B cell (primary cell): Measurements from ENCODE around the gene PDE6H. TPM values are rescaled to one million over a fixed set of nuclear protein-coding genes. Genes with fewer than 3 reads are reported as not detected.

ENCODE experiments used
- ATAC-seq: fragments of 200-7000 bp; cut with Tn5 transposase; one replicate; pipeline ENCODE4 v1.10.0; 2021; ENCODE audit warnings: low read depth, mild to moderate bottlenecking, moderate number of reproducible peaks, moderate library complexity
- CTCF ChIA-PET: fragments of 350-600 bp; sonication (Branson Sonifier 250); formaldehyde crosslinking; loops from one replicate; lab custom pipeline; 2021; ENCODE audit warnings: antibody characterized with exemption, inconsistent platforms; lab: Charles Lee
- POLR2A ChIA-PET: fragments of 350-600 bp; sonication (Branson Sonifier 250); formaldehyde crosslinking; loops from one replicate; lab custom pipeline; 2021; ENCODE audit warnings: antibody characterized with exemption; lab: Charles Lee
- DNase-seq: peaks from one replicate; pipeline ENCODE4 v3.0.0; 2013
- H2AFZ ChIP-seq: 2 replicates; pipeline ENCODE4 v1.6.1; 2012; ENCODE audit warnings: mild to moderate bottlenecking, low read depth, low read length; ENCODE audit not compliant: insufficient read depth, poor library complexity, severe bottlenecking
- H3K27ac ChIP-seq, 2 donors: 1 replicate in 1 of 2; 2 replicates in 1 of 2; pipeline ENCODE4 v1.5.1; 2012 to 2013; ENCODE audit warnings: low read length in 2 of 2, mild to moderate bottlenecking in 2 of 2, moderate library complexity in 1 of 2
- H3K27me3 ChIP-seq, 4 experiments: fragments of 200-600 bp in 1 of 4; sonication (generic) in 1 of 4; replicated peaks in 1 of 4; 1 replicate in 2 of 4; 2 replicates in 2 of 4; pipeline versions ENCODE4 v1.6.1 to v1.7.0; 2013 to 2016; ENCODE audit warnings: low read length in 3 of 4, mild to moderate bottlenecking in 2 of 4, mixed read lengths in 1 of 4, moderate library complexity in 1 of 4; ENCODE audit not compliant: insufficient read depth in 4 of 4, control insufficient read depth in 3 of 4; ENCODE audit errors: control extremely low read depth in 1 of 4
- H3K36me3 ChIP-seq, 2 experiments: replicated peaks in 1 of 2; 1 replicate in 1 of 2; 2 replicates in 1 of 2; pipeline versions ENCODE4 v1.6.1 to v1.7.1; 2013; ENCODE audit warnings: low read length in 1 of 2; ENCODE audit not compliant: insufficient read depth in 2 of 2, control insufficient read depth in 1 of 2; ENCODE audit errors: control extremely low read depth in 1 of 2, extremely low read depth in 1 of 2
- H3K4me1 ChIP-seq, 2 donors: fragments of 200-600 bp in 1 of 2; sonication (generic) in 1 of 2; 1 replicate in 1 of 2; 2 replicates in 1 of 2; pipeline versions ENCODE4 v1.5.1 to v1.6.1; 2013 to 2017; ENCODE audit warnings: low read length in 2 of 2; ENCODE audit not compliant: control insufficient read depth in 2 of 2, insufficient read depth in 2 of 2
- H3K4me2 ChIP-seq: replicated peaks from 2 replicates; pipeline ENCODE3; 2012; ENCODE audit warnings: mild to moderate bottlenecking, low read depth, low read length; ENCODE audit not compliant: poor library complexity, severe bottlenecking
- H3K4me3 ChIP-seq, 5 experiments: fragments of 200-600 bp in 1 of 5; sonication (generic) in 1 of 5; 1 replicate in 3 of 5; 2 replicates in 2 of 5; pipeline versions ENCODE4 v1.5.1 to v1.7.0; 2011 to 2016; ENCODE audit warnings: low read length in 4 of 5, mild to moderate bottlenecking in 4 of 5, low read depth in 2 of 5, control low read depth in 1 of 5, moderate library complexity in 1 of 5; ENCODE audit not compliant: insufficient read depth in 1 of 5; ENCODE audit errors: control extremely low read depth in 1 of 5, extremely low read depth in 1 of 5
- H3K79me2 ChIP-seq: fragments of 200-600 bp; sonication (generic); one replicate; pipeline ENCODE4 v1.6.0; 2016; ENCODE audit warnings: low read length; ENCODE audit not compliant: control insufficient read depth, insufficient read depth
- H3K9ac ChIP-seq: fragments of 200-600 bp; sonication (generic); 2 replicates; pipeline ENCODE4 v1.6.1; 2017; ENCODE audit warnings: mild to moderate bottlenecking, low read length, moderate library complexity
- H3K9me3 ChIP-seq, 3 donors: one replicate each; pipeline versions ENCODE4 v1.6.1 to v1.7.1; 2013; ENCODE audit warnings: low read length in 2 of 3; ENCODE audit not compliant: control insufficient read depth in 2 of 3, insufficient read depth in 1 of 3; ENCODE audit errors: control extremely low read depth in 1 of 3
- H4K20me1 ChIP-seq: 2 replicates; pipeline ENCODE4 v1.6.0; 2012; ENCODE audit warnings: mild to moderate bottlenecking, low read length; ENCODE audit not compliant: insufficient read depth, control insufficient read depth, poor library complexity, severe bottlenecking
- H3K27ac Mint-ChIP-seq: one replicate; pipeline ENCODE4 v1.8.0; 2021; ENCODE audit warnings: mixed read lengths
- H3K27me3 Mint-ChIP-seq: one replicate; pipeline ENCODE4 v1.8.0; 2021; ENCODE audit warnings: mixed read lengths
- H3K4me1 Mint-ChIP-seq: one replicate; pipeline ENCODE4 v1.8.0; 2021; ENCODE audit warnings: mixed read lengths
- H3K4me3 Mint-ChIP-seq: one replicate; pipeline ENCODE4 v1.8.0; 2021; ENCODE audit warnings: mixed read lengths
- H3K9me3 Mint-ChIP-seq: one replicate; pipeline ENCODE4 v1.8.0; 2022; ENCODE audit warnings: mixed read lengths; ENCODE audit not compliant: insufficient read depth
- EZH2 ChIP-seq: IDR thresholded peaks from 2 replicates; pipeline ENCODE4 v1.6.1; 2012; ENCODE audit warnings: borderline replicate concordance, low read depth, mild to moderate bottlenecking, moderate library complexity, low read length; ENCODE audit not compliant: insufficient read depth, poor library complexity, severe bottlenecking
- WGBS: methylation state at CpG from one replicate; pipeline ENCODE4 v1.1.5; 2013; ENCODE audit warnings: missing lambda C conversion rate; ENCODE audit not compliant: insufficient coverage; 5-methylcytosine and 5-hydroxymethylcytosine counted together
- intact Hi-C: fragments of 100-400 bp; cut with micrococcal nuclease; formaldehyde crosslinking; loops from one replicate; pipeline ENCODE4 v1.10.0; 2022
- polyA plus RNA-seq: library from polyadenylated mRNA; depleted of rRNA; stranded (reverse); fragments of >200 nt; gene quantifications from 2 replicates; pipeline ENCODE4 v1.2.3, GENCODE V29; 2012
- total RNA-seq, 2 donors: library from RNA; stranded (reverse); fragments of 120-200 nt in 1 of 2; gene quantifications; 1 replicate in 1 of 2; 2 replicates in 1 of 2; pipeline versions ENCODE4 v1.2.3 to v1.2.4, GENCODE V29; 2013 to 2022
- TF ChIP-seq, protein P1 (sequence below): fragments of 200-600 bp; IDR thresholded peaks from one replicate; pipeline ENCODE4 v1.8.0; 2022; ENCODE audit warnings: antibody characterized with exemption, mild to moderate bottlenecking

PDE6H gene
- total and polyA plus RNA-seq, 2 donors (not counting 1 experiment from before 2014, with no cell fraction given): not detected

- Mint-ChIP-seq H3K27ac (no peak overlapping the region), H3K4me3 (no peak overlapping the region), H3K9me3 (no peaks in the 10 kb centered on the region), H3K27me3 (no peaks in the 10 kb centered on the region), H3K4me1 (peaks cover 4% of the 10 kb centered on the region)
- H3K9me3 ChIP-seq: no peaks in the 10 kb centered on the region
- no peaks in the 10 kb centered on the region for H3K79me2 ChIP-seq
- H2AFZ ChIP-seq: no peak overlapping the region
- ATAC-seq (no peak), DNase-seq (no peak)
- H3K4me3 ChIP-seq: no peak overlapping the region
- H3K27me3 ChIP-seq: no peaks in the 10 kb centered on the region
- no peak overlapping the region for H3K27ac ChIP-seq
- no peaks in the 10 kb centered on the region for H3K4me1 ChIP-seq
- no peak overlapping the region for H3K9ac ChIP-seq
- no peaks in the 10 kb centered on the region for H4K20me1 ChIP-seq
- CTCF ChIA-PET: interaction anchor here (1.0 to 1.6 kb wide), 3 partner anchors 9 to 83 kb away, joined by 3 to 5 read pairs (median 4); partner anchors contain the start of gene ERP27
- TF ChIP-seq, protein P1, sequence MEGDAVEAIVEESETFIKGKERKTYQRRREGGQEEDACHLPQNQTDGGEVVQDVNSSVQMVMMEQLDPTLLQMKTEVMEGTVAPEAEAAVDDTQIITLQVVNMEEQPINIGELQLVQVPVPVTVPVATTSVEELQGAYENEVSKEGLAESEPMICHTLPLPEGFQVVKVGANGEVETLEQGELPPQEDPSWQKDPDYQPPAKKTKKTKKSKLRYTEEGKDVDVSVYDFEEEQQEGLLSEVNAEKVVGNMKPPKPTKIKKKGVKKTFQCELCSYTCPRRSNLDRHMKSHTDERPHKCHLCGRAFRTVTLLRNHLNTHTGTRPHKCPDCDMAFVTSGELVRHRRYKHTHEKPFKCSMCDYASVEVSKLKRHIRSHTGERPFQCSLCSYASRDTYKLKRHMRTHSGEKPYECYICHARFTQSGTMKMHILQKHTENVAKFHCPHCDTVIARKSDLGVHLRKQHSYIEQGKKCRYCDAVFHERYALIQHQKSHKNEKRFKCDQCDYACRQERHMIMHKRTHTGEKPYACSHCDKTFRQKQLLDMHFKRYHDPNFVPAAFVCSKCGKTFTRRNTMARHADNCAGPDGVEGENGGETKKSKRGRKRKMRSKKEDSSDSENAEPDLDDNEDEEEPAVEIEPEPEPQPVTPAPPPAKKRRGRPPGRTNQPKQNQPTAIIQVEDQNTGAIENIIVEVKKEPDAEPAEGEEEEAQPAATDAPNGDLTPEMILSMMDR: no peak
- no peak for TF ChIP-seq EZH2
- H3K36me3 ChIP-seq: peaks cover 10 to 26% of the 10 kb centered on the region in 2 experiments
- H3K4me2 ChIP-seq: no peak overlapping the region
- intact Hi-C loops: no loop called here
- WGBS: 92% methylated on average over 2 of the region's 4 CpGs
- POLR2A ChIA-PET: no interaction called here
These were observed 43.9 kb upstream of the PDE6H start for GRCh38 chr12:14928931-14929330.

- CTCF ChIA-PET: interaction anchor here (1.2 to 2.0 kb wide), 4 partner anchors 65 to 84 kb away, joined by 4 to 7 read pairs (median 6); no protein-coding TSS in a partner anchor
- POLR2A ChIA-PET: no interaction called here
These were observed 42.5 kb upstream of the PDE6H start for GRCh38 chr12:14930299-14930698.

More at GRCh38 chr12:14930299-14930698, 42.5 kb upstream of the PDE6H start:
- Histone ChIP-seq H3K4me2 (no peak overlapping the region), H3K79me2 (no peaks in the 10 kb centered on the region), H2AFZ (no peak overlapping the region), H3K9ac (no peak overlapping the region), H3K27me3 (no peaks in the 10 kb centered on the region), H3K4me1 (no peaks in the 10 kb centered on the region), H3K4me3 (no peak overlapping the region), H4K20me1 (no peaks in the 10 kb centered on the region), H3K9me3 (no peaks in the 10 kb centered on the region), H3K27ac (no peak overlapping the region), H3K36me3 (peaks cover 19 to 38% of the 10 kb centered on the region in 2 experiments)
- peaks cover 4% of the 10 kb centered on the region for H3K4me1 Mint-ChIP-seq
- H3K4me3 Mint-ChIP-seq: no peak overlapping the region
- DNase-seq (no peak), ATAC-seq (no peak)
- H3K9me3 Mint-ChIP-seq: no peaks in the 10 kb centered on the region
- H3K27me3 Mint-ChIP-seq: no peaks in the 10 kb centered on the region
- TF ChIP-seq, protein P1: no peak
- no peak for TF ChIP-seq EZH2
- no peak overlapping the region for H3K27ac Mint-ChIP-seq
- intact Hi-C loops: no loop called here
